NCI-H1092 treated with DMSO at 0.1 percent for 48 hours (cell line): ENCODE measurements around the gene PLA2G6.
"Not testable (repeated sequence)": the region's sequence is repeated elsewhere in the genome, so short reads cannot be mapped to it uniquely, and the experiment has no call there.

Experiments
- DNase-seq: peaks from one replicate; lab custom pipeline; 2025; lab: John Stamatoyannopoulos, UW

PLA2G6 gene

GRCh38 chr22:38129856-38130255 lies 51.8 kb downstream of the PLA2G6 start:
- no peak for DNase-seq

GRCh38 chr22:38129021-38129420 lies 52.6 kb downstream of the PLA2G6 start:
- DNase-seq, result no peak

GRCh38 chr22:38127869-38128268 lies 53.8 kb downstream of the PLA2G6 start:
- no peak for DNase-seq

GRCh38 chr22:38126928-38127668 lies 54.5 kb downstream of the PLA2G6 start:
- DNase-seq, result no peak

GRCh38 chr22:38125751-38126201 lies 55.9 kb downstream of the PLA2G6 start:
- DNase-seq, result no peak

- DNase-seq, result no peak
Observed at GRCh38 chr22:38125038-38125610, 56.5 kb downstream of the PLA2G6 start.

- DNase-seq, result no peak
Observed at GRCh38 chr22:38124236-38124974, 57.2 kb downstream of the PLA2G6 start.

GRCh38 chr22:38122616-38123015 lies 59.0 kb downstream of the PLA2G6 start:
- DNase-seq, result no peak

- DNase-seq, result no peak
Observed at GRCh38 chr22:38120359-38121110, 61.1 kb downstream of the PLA2G6 start.

GRCh38 chr22:38118747-38119146 lies 62.9 kb downstream of the PLA2G6 start:
- DNase-seq, result not testable (repeated sequence)

GRCh38 chr22:38118182-38118581 lies 63.4 kb downstream of the PLA2G6 start:
- no peak for DNase-seq

- DNase-seq, result not testable (repeated sequence)
Observed at GRCh38 chr22:38117556-38117955, 64.1 kb downstream of the PLA2G6 start.

- DNase-seq, result no peak
Observed at GRCh38 chr22:38115423-38116205, 66.0 kb downstream of the PLA2G6 start.

GRCh38 chr22:38114484-38115398 lies 66.9 kb downstream of the PLA2G6 start:
- peak; percentile 40 for DNase-seq

GRCh38 chr22:38112381-38112780 lies 69.2 kb downstream of the PLA2G6 start:
- DNase-seq, result no peak

GRCh38 chr22:38111925-38112355 lies 69.7 kb downstream of the PLA2G6 start:
- no peak for DNase-seq

GRCh38 chr22:38110863-38111852 lies 70.5 kb downstream of the PLA2G6 start:
- DNase-seq, result no peak

- DNase-seq, result no peak
Observed at GRCh38 chr22:38110008-38110862, 71.4 kb downstream of the PLA2G6 start, which contains the start of gene BAIAP2L2. Gene BAIAP2L2, minus strand, starts transcription at chr22:38110684. Its CDS starts 159 bp downstream, at chr22:38110525.
